B cell (primary cell): ENCODE results near the gene GLIS1. TPM values are rescaled to one million over a fixed set of nuclear protein-coding genes. Genes with fewer than 3 reads are reported as not detected.

Experiments
- ATAC-seq: fragments of 200-7000 bp; cut with Tn5 transposase; one replicate; pipeline ENCODE4 v1.10.0; 2021; ENCODE audit warnings: low read depth, mild to moderate bottlenecking, moderate number of reproducible peaks, moderate library complexity
- CTCF ChIA-PET: fragments of 350-600 bp; sonication (Branson Sonifier 250); formaldehyde crosslinking; loops from one replicate; lab custom pipeline; 2021; ENCODE audit warnings: antibody characterized with exemption, inconsistent platforms; lab: Charles Lee
- POLR2A ChIA-PET: fragments of 350-600 bp; sonication (Branson Sonifier 250); formaldehyde crosslinking; loops from one replicate; lab custom pipeline; 2021; ENCODE audit warnings: antibody characterized with exemption; lab: Charles Lee
- DNase-seq: peaks from one replicate; pipeline ENCODE4 v3.0.0; 2013
- H2AFZ ChIP-seq: 2 replicates; pipeline ENCODE4 v1.6.1; 2012; ENCODE audit warnings: mild to moderate bottlenecking, low read depth, low read length; ENCODE audit not compliant: insufficient read depth, poor library complexity, severe bottlenecking
- H3K27ac ChIP-seq, 2 donors: 1 replicate in 1 of 2; 2 replicates in 1 of 2; pipeline ENCODE4 v1.5.1; 2012 to 2013; ENCODE audit warnings: low read length in 2 of 2, mild to moderate bottlenecking in 2 of 2, moderate library complexity in 1 of 2
- H3K27me3 ChIP-seq, 4 experiments: fragments of 200-600 bp in 1 of 4; sonication (generic) in 1 of 4; replicated peaks in 1 of 4; 1 replicate in 2 of 4; 2 replicates in 2 of 4; pipeline versions ENCODE4 v1.6.1 to v1.7.0; 2013 to 2016; ENCODE audit warnings: low read length in 3 of 4, mild to moderate bottlenecking in 2 of 4, mixed read lengths in 1 of 4, moderate library complexity in 1 of 4; ENCODE audit not compliant: insufficient read depth in 4 of 4, control insufficient read depth in 3 of 4; ENCODE audit errors: control extremely low read depth in 1 of 4
- H3K36me3 ChIP-seq, 2 experiments: replicated peaks in 1 of 2; 1 replicate in 1 of 2; 2 replicates in 1 of 2; pipeline versions ENCODE4 v1.6.1 to v1.7.1; 2013; ENCODE audit warnings: low read length in 1 of 2; ENCODE audit not compliant: insufficient read depth in 2 of 2, control insufficient read depth in 1 of 2; ENCODE audit errors: control extremely low read depth in 1 of 2, extremely low read depth in 1 of 2
- H3K4me1 ChIP-seq, 2 donors: fragments of 200-600 bp in 1 of 2; sonication (generic) in 1 of 2; 1 replicate in 1 of 2; 2 replicates in 1 of 2; pipeline versions ENCODE4 v1.5.1 to v1.6.1; 2013 to 2017; ENCODE audit warnings: low read length in 2 of 2; ENCODE audit not compliant: control insufficient read depth in 2 of 2, insufficient read depth in 2 of 2
- H3K4me2 ChIP-seq: replicated peaks from 2 replicates; pipeline ENCODE3; 2012; ENCODE audit warnings: mild to moderate bottlenecking, low read depth, low read length; ENCODE audit not compliant: poor library complexity, severe bottlenecking
- H3K4me3 ChIP-seq, 5 experiments: fragments of 200-600 bp in 1 of 5; sonication (generic) in 1 of 5; 1 replicate in 3 of 5; 2 replicates in 2 of 5; pipeline versions ENCODE4 v1.5.1 to v1.7.0; 2011 to 2016; ENCODE audit warnings: low read length in 4 of 5, mild to moderate bottlenecking in 4 of 5, low read depth in 2 of 5, control low read depth in 1 of 5, moderate library complexity in 1 of 5; ENCODE audit not compliant: insufficient read depth in 1 of 5; ENCODE audit errors: control extremely low read depth in 1 of 5, extremely low read depth in 1 of 5
- H3K79me2 ChIP-seq: fragments of 200-600 bp; sonication (generic); one replicate; pipeline ENCODE4 v1.6.0; 2016; ENCODE audit warnings: low read length; ENCODE audit not compliant: control insufficient read depth, insufficient read depth
- H3K9ac ChIP-seq: fragments of 200-600 bp; sonication (generic); 2 replicates; pipeline ENCODE4 v1.6.1; 2017; ENCODE audit warnings: mild to moderate bottlenecking, low read length, moderate library complexity
- H3K9me3 ChIP-seq, 3 donors: one replicate each; pipeline versions ENCODE4 v1.6.1 to v1.7.1; 2013; ENCODE audit warnings: low read length in 2 of 3; ENCODE audit not compliant: control insufficient read depth in 2 of 3, insufficient read depth in 1 of 3; ENCODE audit errors: control extremely low read depth in 1 of 3
- H4K20me1 ChIP-seq: 2 replicates; pipeline ENCODE4 v1.6.0; 2012; ENCODE audit warnings: mild to moderate bottlenecking, low read length; ENCODE audit not compliant: insufficient read depth, control insufficient read depth, poor library complexity, severe bottlenecking
- H3K27ac Mint-ChIP-seq: one replicate; pipeline ENCODE4 v1.8.0; 2021; ENCODE audit warnings: mixed read lengths
- H3K27me3 Mint-ChIP-seq: one replicate; pipeline ENCODE4 v1.8.0; 2021; ENCODE audit warnings: mixed read lengths
- H3K4me1 Mint-ChIP-seq: one replicate; pipeline ENCODE4 v1.8.0; 2021; ENCODE audit warnings: mixed read lengths
- H3K4me3 Mint-ChIP-seq: one replicate; pipeline ENCODE4 v1.8.0; 2021; ENCODE audit warnings: mixed read lengths
- H3K9me3 Mint-ChIP-seq: one replicate; pipeline ENCODE4 v1.8.0; 2022; ENCODE audit warnings: mixed read lengths; ENCODE audit not compliant: insufficient read depth
- EZH2 ChIP-seq: IDR thresholded peaks from 2 replicates; pipeline ENCODE4 v1.6.1; 2012; ENCODE audit warnings: borderline replicate concordance, low read depth, mild to moderate bottlenecking, moderate library complexity, low read length; ENCODE audit not compliant: insufficient read depth, poor library complexity, severe bottlenecking
- WGBS: methylation state at CpG from one replicate; pipeline ENCODE4 v1.1.5; 2013; ENCODE audit warnings: missing lambda C conversion rate; ENCODE audit not compliant: insufficient coverage; 5-methylcytosine and 5-hydroxymethylcytosine counted together
- intact Hi-C: fragments of 100-400 bp; cut with micrococcal nuclease; formaldehyde crosslinking; loops from one replicate; pipeline ENCODE4 v1.10.0; 2022
- polyA plus RNA-seq: library from polyadenylated mRNA; depleted of rRNA; stranded (reverse); fragments of >200 nt; gene quantifications from 2 replicates; pipeline ENCODE4 v1.2.3, GENCODE V29; 2012
- total RNA-seq, 2 donors: library from RNA; stranded (reverse); fragments of 120-200 nt in 1 of 2; gene quantifications; 1 replicate in 1 of 2; 2 replicates in 1 of 2; pipeline versions ENCODE4 v1.2.3 to v1.2.4, GENCODE V29; 2013 to 2022
- TF ChIP-seq, protein P1 (sequence below): fragments of 200-600 bp; IDR thresholded peaks from one replicate; pipeline ENCODE4 v1.8.0; 2022; ENCODE audit warnings: antibody characterized with exemption, mild to moderate bottlenecking

Gene GLIS1
- total and polyA plus RNA-seq, 2 donors (not counting 1 experiment from before 2014, with no cell fraction given), result not detected

DNA sequence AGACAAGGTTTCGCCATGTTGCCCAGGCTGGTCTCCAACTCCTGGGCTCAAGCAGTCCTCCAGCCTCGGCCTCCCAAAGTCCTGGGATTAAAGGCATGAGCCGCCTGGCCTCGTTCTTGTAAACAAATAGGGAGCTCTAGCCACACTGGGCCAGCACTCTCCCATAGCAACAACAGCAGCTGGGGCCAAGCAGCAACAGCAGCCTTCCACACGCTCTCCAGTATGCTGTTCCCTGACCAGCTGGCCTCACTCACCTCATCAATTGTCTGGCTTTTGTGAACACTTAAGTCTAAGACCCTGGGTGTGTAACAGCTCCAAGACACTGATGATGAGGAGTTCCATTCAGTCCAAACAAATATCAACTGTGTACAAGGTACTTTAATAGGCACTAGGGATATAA, 16.9 kb upstream of the GLIS1 start:
- H3K9me3 Mint-ChIP-seq, result no peaks in the 10 kb centered on the region

DNA sequence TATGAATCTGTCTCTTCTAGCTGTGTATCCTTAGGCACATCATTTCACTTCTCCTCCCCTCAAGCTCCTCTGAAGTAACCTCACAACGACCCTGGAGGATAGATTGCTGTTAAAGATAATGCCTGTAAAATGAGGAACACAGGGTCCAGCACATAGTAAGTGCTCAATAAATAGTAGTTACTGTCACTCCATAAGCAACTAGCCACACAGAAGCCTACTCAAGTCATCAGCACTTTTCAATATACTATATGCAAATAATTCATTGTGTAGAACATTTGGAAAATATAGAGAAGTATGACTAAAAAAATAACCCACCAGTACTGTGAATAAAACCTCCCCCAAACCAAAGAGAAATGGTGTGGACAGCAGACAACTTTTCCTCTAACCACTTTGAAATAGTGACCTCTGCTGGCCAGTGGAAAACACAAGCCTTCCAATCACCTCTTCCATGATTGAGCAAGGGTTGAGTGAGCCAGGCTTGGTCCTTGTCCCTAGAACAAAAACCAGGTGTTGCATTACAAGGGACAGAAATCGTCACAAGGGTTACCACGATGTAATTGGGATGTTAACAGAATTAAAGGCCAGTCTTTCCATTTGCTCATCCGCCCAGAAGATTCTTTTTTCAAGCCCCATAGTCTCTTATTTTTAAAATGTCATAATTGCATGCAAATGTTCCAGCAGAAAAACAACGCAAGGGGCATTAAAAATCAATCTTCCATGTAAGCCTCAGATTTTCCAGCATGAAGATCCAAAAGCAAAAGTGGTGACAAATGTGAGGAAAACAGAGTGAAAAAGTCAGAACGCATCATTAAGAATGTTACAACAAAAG, 15.7 kb upstream of the GLIS1 start:
- Histone ChIP-seq H3K9me3 (no peaks in the 10 kb centered on the region), H3K4me2 (no peak overlapping the region), H3K27ac (no peak overlapping the region), H4K20me1 (no peaks in the 10 kb centered on the region), H3K4me3 (no peak overlapping the region), H2AFZ (no peak overlapping the region), H3K79me2 (no peaks in the 10 kb centered on the region), H3K36me3 (no peaks in the 10 kb centered on the region), H3K27me3 (no peaks in the 10 kb centered on the region), H3K4me1 (no peaks in the 10 kb centered on the region), H3K9ac (no peak overlapping the region)
- ATAC-seq, result no peak
- H3K27me3 Mint-ChIP-seq, result no peaks in the 10 kb centered on the region
- no peak overlapping the region for H3K27ac Mint-ChIP-seq
- WGBS, result 72% methylated on average over 2 of the region's 6 CpGs
- no peak for TF ChIP-seq EZH2
- TF ChIP-seq, protein P1, sequence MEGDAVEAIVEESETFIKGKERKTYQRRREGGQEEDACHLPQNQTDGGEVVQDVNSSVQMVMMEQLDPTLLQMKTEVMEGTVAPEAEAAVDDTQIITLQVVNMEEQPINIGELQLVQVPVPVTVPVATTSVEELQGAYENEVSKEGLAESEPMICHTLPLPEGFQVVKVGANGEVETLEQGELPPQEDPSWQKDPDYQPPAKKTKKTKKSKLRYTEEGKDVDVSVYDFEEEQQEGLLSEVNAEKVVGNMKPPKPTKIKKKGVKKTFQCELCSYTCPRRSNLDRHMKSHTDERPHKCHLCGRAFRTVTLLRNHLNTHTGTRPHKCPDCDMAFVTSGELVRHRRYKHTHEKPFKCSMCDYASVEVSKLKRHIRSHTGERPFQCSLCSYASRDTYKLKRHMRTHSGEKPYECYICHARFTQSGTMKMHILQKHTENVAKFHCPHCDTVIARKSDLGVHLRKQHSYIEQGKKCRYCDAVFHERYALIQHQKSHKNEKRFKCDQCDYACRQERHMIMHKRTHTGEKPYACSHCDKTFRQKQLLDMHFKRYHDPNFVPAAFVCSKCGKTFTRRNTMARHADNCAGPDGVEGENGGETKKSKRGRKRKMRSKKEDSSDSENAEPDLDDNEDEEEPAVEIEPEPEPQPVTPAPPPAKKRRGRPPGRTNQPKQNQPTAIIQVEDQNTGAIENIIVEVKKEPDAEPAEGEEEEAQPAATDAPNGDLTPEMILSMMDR, result peak; percentile 42
- peak; percentile 21 for DNase-seq
- POLR2A ChIA-PET, result no interaction called here
- intact Hi-C loops, result loop anchor here (5.0 kb wide), 1 partner anchor 477 kb away; no protein-coding TSS in a partner anchor
- H3K4me3 Mint-ChIP-seq, result no peak overlapping the region
- no peaks in the 10 kb centered on the region for H3K4me1 Mint-ChIP-seq
- no peaks in the 10 kb centered on the region for H3K9me3 Mint-ChIP-seq
- CTCF ChIA-PET, result interaction anchor here (0.7 to 1.3 kb wide), 9 partner anchors 12 to 1633 kb away, joined by 3 to 6 read pairs (median 4); partner anchors contain the start of gene GLIS1

More for the DNA sequence above, 16.9 kb upstream of the GLIS1 start:
- Mint-ChIP-seq H3K27ac (no peak overlapping the region), H3K4me3 (no peak overlapping the region), H3K27me3 (no peaks in the 10 kb centered on the region), H3K4me1 (no peaks in the 10 kb centered on the region)
- H3K4me1 ChIP-seq, result no peaks in the 10 kb centered on the region
- intact Hi-C loops, result no loop called here
- H2AFZ ChIP-seq, result no peak overlapping the region
- no peaks in the 10 kb centered on the region for H3K79me2 ChIP-seq
- no peaks in the 10 kb centered on the region for H3K36me3 ChIP-seq
- POLR2A ChIA-PET, result no interaction called here
- CTCF ChIA-PET, result interaction anchor here (1.3 kb wide), 2 partner anchors 16 to 477 kb away, joined by 3 read pairs; partner anchors contain the start of gene GLIS1
- H4K20me1 ChIP-seq, result no peaks in the 10 kb centered on the region
- 92% methylated on average over 5 of the region's 5 CpGs for WGBS
- TF ChIP-seq EZH2, result no peak
- H3K27me3 ChIP-seq, result no peaks in the 10 kb centered on the region
- H3K9ac ChIP-seq, result no peak overlapping the region
- no peaks in the 10 kb centered on the region for H3K9me3 ChIP-seq
- H3K4me2 ChIP-seq, result no peak overlapping the region
- no peak overlapping the region for H3K4me3 ChIP-seq
- no peak overlapping the region for H3K27ac ChIP-seq
- DNase-seq, result no peak
- no peak for ATAC-seq
